ENCODE results near the gene LIN52.

GRCh38 chr14:74235017-74235416 lies 150.3 kb downstream of the LIN52 start:
- no peak for TF ChIP-seq CTCF (IDR thresholded peaks at IDR 0.05)
- no peak for TF ChIP-seq POLR2A (IDR thresholded peaks at IDR 0.05)
